ENCODE data around the gene ARHGEF17.

GRCh38 chr11:73401217-73401923 is 93.3 kb downstream of the ARHGEF17 start:
- TF ChIP-seq EZH2 (IDR thresholded peaks at IDR 0.05; ENCODE audit: low read length, missing control alignments) (no peak), CTCF (conservative IDR thresholded peaks at IDR 0.05 in 1 of 2, IDR thresholded peaks at IDR 0.05 in 1 of 2; ENCODE audit: low read depth in 1 of 2, low read length in 2 of 2) (no peak)
